ENCODE measurements around the gene PGGHG.

DNA sequence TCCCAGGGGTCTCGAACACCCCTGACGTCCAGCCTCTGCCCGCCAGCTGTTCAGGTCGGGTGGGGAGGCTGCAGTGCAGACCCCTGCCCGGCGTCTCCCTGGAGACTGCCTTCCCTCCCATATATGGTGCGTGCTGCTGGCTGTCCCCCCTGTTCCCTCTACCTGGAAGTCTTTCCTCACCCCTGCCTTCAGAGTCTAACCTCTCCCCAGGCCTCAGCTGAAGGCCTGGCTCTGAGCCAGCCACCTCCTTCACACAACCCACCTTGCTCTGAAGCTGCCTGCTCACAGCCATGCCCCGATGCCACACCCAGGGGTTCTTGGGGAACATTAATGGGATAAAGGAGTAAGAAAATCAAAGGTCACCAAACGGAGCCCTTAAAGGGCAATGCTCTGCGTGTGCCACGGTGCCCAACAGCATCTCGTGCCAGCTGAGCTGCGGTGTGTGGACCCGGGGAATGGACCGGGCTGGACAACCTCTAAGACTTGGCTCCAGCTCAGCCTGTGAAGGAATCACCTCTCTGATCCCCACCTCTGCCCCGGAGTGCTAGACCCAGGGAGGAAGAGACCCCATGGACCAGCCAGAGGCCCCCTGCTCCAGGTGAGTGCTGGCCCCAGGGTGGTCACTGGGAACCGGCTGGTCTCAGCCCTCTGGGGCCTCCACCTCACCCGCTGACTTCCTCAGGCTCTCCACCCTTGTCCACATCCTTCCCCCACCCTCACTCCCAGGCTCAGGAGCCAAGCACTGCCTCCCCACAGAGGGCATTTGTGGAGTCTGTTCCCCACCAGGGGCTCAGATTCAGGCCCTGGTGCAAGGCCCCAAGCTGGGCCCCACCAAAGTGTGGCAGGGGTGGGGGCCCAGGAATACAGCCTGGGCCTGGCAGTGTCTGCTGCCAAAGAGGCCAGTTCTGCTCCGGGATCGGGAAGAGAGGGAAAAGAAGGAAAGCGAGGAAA lies 10.7 kb upstream of the PGGHG start, which contains the start of gene NLRP6:
- TF ChIP-seq BRCA1 (IDR thresholded peaks at IDR 0.05; ENCODE audit: low read depth, low read length), result no peak
- TF ChIP-seq ETV6 (conservative IDR thresholded peaks at IDR 0.05 in 1 of 2, IDR thresholded peaks at IDR 0.05 in 1 of 2; ENCODE audit: borderline replicate concordance in 1 of 2, low read depth in 1 of 2), result no peak

Data from GM12878 (cell line).